GM18909 (cell line): Measurements from ENCODE around the gene DNAJA2.
"Not testable (repeated sequence)": the region's sequence is repeated elsewhere in the genome, so short reads cannot be mapped to it uniquely, and the experiment has no call there.

Experiments used
- ATAC-seq: cut with Tn5 transposase; IDR thresholded peaks from one replicate; pipeline ENCODE4 v1.9.1; 2021; ENCODE audit warnings: mild to moderate bottlenecking; ENCODE audit not compliant: unreplicated experiment, poor library complexity

DNAJA2 gene

DNA sequence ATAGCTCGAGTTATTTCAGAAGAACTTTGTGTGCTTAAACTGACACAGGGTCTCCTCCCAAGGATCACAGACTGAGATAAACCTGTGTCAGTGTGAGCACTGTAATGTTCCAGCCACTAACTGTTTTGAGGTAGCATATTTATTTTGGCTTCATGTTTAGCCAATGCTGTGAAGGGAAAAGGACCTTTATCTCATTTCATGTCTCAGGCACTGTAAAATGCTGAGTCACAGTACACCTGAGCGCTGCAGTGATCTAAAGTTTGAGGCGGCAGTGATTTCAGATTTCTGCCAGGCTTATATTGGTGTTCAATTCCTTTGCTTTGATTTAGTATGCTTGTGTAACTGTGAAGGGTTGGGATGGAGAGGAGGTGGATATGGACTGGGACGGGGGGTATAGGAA is 3.1 kb upstream of the DNAJA2 start:
- no peak for ATAC-seq

DNA sequence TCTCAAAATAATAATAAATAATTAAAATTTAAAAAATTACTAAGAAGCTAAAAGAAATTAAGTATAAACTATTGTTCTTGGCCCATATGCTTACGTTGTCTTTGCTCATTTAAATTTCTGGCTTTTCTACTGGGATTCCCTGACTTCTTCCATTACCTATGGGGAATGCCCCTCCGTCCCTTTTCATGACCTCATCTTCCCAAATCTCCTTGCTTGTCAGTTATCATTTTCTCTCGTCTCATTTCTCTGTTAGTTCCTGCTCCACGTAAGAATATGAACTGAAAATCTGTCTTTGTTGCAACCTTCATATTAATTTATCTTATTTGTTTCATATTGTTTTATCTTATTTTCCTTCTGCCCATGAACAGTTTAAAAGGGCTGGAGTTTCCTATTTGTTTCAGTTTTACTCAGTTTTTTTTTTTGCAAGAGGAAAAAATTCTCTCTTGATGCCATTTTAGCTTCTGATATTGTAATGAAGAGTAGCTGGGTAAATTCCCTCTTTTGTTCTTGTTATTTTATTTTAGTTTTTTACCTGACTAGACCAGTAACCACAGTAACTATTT is 2.5 kb upstream of the DNAJA2 start:
- ATAC-seq = no peak

DNA sequence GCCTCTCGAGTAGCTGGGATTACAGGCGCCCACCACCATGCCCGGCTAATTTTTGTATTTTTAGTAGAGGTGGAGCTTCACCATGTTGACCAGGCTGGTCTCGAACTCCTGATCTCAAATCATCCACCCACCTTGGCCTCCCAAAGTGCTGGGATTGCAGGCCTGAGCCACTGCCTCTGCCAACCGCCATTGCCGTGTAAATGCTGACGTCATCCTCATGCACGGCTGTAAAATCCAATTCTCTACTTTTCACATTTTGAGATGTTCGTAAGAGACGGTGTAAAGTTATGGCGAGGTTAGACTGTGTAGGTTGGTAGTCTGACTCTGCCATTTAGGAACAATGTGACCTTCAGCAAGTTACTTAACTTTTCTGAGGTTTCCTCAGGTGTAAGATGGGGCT is 1.7 kb upstream of the DNAJA2 start:
- ATAC-seq = no peak

DNA sequence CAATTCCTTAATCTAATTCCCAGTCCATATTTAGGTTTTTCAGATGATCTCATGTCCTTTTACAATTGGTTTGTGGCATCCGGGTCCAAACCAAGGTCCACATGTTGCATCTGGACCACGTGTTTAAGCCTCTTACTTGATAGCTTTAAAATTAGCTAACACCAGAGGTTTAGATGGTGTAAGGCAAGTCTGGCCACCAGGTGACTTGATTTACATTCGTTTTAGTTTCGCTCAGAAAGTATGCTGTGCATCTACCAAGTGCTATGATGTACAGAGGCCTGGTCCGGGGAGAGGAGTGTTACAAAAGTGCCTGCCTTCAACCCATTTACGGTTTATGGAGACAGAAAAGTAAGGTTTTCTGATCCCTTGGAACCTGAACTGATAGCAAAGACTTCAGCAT is 878 bp upstream of the DNAJA2 start:
- no peak for ATAC-seq

DNA sequence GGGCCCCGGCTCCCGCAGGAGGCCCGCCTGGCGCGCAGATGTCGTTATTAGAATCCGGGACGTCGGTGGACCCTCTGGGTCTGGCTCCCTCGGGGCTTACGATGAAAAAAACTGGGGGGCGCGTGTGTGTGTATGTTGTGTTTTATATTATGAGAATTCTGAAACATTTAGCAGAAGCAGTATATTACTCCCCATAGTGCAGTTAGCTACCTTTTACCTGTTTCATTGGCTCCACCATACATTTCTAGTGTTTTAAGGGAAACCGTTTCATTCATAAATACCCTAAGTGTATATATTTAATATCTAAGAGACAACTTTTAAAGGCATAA is 486 bp upstream of the DNAJA2 start:
- no peak for ATAC-seq

DNA sequence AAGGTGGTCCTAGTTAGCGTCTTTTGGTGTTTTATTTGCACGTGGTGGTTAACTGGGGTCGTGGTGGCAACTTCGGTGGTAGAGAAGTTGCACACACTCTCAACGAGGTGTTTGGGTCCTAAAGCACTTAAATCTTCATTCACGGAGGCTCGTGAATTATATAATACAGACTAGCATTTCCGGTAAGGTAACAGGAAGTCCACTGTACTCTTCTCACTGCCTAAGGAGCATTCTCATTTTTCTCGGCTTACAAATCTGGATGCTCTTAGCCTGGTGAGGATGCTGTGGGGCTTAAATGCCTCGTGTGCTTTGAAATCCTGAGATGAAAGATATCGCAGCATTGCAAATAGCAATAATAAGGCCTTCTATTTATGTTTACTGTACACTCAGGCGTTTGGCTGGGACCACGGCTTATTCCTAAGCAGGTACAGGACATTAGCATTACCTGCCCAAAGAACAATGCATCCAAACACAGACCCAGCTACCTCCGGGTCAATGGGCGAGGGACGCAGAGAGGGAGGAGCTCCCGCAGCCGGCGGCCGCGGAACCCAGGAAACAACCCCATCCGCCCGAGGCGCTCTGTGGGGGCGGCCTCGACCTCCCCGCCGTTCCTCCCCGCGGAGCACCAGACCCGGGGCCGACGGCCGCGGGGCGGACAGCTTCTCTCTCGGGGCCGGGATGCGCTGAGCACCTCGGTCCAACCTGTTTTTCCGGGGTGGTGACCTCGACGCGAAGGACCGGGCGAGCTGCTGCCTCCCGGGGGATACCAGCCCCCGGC is 856 bp downstream of the DNAJA2 start:
- ATAC-seq = peak; percentile 47

DNA sequence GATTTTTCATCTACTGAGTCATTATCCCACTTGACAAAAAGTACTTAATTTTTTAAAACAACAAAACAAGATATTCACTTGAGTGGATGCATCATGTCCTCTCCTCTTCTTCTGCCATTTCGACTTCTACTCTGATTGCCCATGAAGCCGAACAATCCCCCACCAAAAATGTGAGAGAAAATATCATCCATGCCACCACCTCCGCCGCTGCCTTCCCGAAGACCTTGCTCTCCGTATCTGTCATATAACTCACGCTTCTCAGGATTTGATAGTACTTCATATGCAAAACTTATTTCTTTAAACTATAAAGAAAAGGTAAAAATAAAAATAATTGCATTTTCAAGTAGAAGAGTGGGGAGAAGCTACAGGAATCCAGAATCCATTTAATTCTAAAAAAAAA is 2.2 kb downstream of the DNAJA2 start:
- no peak for ATAC-seq

DNA sequence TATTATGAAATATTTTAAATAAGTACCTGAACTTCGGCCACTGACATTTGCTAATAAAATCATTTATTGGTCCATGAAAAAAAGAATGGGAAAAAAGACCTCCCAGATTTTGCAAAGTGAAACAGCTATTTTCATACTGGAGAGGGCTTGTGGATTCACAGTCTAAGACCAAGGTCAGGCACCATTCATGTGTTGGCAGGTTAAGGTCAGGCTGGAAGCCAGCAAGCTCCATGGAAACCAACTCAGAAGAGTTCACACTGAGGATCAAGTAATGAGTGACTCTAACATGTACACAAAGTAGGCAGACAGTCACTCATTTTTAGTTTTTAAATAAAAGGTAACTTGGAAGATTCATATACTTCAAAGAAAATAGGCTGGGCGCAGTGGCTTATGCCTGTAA is 3.4 kb downstream of the DNAJA2 start:
- ATAC-seq = no peak

DNA sequence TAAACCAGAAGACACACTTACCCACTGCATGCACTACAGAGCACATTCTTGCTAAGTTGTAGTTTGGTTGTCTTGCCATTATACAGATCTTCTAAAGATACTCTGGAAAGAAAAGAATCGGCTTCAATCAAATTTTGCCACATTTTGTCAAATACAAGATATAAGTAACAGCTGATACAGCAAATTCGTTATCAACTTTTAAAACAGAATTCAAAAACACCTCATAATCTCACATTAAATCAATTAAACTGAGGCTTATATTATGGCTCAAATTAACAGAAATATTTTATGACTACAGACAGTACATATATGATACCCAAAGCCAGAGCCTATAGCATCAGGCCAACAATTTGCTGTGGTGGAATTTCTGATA is 5.4 kb downstream of the DNAJA2 start:
- no peak for ATAC-seq

DNA sequence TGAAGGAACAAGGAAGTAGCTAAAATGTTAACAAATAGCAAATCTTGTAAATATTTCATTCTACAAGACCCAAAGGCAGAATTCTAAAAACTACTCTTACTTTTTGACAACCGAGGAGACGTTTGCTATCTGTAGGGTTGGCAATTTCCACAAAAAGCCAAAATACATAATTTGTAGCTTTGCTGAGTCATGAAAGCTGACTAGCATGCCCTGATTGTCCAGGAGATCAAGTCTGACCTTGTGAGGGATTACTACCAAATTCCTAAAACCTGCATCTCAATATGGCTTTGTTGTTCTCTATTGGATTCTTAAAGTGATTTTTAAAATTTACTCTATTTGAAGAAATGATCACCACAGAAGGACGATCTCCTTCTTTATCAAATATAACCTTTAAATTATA is 10.8 kb downstream of the DNAJA2 start:
- no peak for ATAC-seq

DNA sequence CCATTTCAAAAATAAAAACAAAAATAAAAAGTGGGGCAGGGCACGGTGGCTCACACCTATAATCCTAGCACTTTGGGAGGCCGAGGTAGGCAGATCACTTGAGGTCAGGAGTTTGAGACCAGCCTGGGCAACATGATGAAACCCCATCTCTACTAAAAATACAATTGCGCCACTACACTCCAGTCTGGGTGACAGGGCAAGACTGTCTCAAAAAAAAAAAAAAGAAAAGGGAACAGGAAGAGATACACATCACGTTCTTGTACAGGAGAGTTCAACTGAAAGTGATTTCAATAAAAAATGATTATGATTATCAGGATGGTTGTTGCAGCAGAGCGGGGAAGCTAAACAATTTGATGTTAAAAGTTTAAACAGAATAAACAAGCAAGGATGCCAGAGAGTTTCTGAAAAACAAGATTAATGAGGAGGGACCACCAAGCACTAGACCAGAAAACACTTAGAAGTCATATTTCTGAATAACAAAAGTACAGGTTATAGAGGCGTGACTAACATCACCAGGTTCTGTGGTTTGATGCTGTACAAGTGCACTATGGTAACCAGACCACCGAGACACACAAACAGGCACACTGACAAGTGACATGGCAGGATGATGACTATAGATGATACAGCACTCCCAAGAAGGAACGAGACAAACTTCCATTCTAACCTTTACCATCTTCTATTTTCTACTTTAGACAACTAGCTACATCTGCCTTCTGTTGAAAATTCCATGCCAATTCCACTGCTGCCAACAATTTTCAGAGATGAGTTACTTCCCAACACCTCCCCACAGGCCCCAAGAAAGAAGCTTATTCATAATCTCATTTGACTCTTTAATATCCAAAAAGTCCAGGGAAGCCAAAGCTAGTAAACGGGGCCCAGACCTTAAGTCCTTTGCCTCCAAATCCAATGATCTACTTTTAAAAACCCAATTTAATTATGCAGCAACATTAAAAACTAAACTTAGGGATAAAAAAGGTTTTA is 11.8 kb downstream of the DNAJA2 start:
- no peak for ATAC-seq

DNA sequence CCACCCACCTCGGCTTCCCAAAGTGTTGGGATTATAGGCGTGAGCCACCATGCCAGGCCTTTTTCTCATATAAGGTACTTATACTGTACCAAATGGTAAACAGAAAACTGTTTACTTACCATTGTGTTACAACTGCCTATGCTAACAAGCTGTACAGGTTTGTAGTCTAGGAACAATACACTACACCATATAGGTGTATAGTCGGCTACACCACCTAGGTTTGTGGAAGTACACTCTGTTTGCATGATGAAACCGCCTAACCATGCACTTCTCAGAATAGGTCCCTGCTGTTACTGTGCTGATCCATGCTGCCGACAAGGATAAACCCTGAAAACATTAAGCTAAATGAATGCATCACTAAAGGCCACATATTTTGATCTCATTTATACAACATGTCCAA is 18.9 kb downstream of the DNAJA2 start:
- ATAC-seq = no peak

DNA sequence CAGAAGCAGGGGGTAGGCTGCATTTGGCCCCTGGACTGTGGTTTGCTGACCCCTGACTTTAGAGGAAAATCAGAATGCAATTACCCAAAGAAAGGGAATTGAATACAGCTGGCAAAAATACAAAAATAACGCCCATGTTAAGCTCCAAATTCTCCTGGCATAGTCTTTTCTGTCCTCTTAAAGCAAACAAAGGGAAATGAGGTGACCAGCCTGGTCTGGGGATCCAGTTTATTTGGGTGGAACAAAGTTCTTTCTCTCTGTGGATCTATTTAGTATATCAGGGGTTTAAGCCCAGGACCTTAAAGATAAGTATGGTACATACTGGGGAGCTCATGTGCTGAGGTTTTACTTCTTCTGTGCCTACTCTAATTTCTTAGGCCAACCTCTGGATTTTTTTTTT is 23.5 kb downstream of the DNAJA2 start:
- ATAC-seq = no peak

DNA sequence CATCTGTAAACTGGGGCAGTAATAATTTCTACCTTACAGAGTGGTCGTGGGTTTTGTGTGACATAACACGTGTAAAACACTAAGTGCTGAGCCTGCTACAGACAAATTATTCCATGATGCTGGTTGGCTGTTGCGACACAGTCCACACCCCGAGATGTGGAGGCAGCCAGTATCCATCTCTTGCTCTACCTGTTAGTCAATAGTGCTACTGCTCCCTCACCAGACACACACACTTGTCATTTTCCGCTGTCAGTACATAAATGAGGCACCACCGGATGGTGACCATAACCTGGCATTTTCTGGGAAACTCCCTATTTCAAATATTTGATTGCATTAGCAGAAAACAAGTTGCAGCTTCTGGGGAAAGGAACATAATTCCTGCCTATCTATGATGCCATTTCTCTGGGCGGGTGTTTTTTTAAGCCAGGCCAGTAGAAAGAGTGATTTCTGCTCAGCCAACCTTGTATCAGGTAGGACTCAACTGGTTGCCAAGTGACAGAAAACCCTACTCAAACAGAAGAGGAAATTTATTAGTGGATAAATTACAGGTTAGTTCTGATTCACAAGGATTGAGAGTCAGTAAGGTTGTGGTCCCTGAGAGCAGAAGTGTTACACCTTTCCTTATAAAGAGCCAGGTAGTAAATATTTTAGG is 24.1 kb downstream of the DNAJA2 start:
- ATAC-seq = no peak

DNA sequence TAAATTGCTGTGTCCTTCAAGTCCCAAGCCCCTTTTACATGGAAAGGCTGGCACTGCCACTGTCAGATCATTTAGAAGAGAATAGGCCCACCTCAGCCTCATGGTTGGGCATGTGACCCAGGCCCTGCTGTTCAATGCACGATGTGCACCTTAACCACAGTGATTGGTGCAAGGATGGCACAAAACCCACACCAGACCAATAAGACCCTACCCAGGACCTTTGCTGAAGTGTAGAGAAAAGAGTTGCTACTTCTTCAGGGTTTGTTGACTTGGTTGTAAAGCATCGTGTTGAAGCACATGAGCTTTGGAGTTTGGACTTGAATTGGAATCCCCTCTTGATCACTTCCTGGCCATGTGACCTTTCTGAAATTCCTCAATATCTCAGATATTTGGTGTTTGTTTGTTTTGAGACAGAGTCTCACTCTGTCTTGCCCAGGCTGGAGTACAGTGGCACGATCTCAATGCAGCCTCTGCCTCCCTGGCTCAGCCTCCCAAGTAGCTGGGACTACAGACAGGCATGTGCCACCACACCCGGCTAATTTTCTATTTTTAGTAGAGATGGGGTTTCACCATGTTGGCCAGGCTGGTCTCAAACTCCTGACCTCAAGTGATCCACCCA is 24.8 kb downstream of the DNAJA2 start:
- no peak for ATAC-seq

DNA sequence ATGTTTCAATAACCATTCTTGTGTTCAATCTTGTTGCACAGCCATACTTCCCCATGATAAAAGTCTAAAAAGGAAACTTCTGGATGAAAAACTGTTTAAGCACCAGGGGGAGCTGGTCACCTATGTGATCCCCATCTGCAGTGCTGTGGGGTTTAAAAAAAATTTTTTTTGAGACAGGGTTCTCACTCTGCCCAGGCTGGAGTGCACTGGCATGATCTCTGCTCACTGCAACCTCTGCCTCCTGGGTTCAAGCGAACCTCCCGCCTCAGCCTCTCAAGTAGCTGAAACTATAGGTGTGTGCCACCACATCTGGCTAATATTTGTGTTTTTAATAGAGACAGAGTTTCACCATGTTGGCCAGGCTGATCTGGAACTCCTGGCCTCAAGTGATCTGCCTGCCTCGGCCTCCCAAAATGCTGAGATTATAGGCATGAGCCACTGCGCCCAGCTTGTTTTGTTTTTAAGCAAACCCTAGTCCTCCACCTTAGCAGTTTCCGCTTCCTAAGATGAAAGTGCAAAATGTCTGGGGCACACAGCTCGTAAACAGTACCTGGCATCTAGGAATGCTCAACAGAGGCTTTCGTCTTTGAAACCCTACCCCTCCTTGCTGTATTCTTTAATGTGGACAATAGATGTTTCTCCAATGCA is 25.4 kb downstream of the DNAJA2 start:
- peak; percentile 81 for ATAC-seq

DNA sequence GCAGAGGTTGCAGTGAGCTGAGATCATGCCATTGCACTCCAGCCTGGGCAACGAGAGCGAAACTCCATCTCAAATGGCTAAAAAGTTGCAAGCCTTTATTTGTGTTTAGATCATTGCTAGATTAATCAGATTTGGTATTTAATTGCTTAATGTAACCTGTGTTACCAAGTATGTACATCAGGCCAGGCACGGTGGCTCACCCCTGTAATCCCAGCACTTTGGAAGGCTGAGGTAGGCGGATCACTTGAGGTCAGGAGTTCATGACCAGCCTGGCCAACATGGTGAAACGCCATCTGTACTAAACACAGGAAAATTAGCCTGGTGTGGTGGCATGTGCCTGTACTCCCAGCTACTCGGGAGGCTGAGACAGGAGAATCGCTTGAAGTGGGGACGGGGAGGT is 28.8 kb downstream of the DNAJA2 start:
- not testable (repeated sequence) for ATAC-seq

DNA sequence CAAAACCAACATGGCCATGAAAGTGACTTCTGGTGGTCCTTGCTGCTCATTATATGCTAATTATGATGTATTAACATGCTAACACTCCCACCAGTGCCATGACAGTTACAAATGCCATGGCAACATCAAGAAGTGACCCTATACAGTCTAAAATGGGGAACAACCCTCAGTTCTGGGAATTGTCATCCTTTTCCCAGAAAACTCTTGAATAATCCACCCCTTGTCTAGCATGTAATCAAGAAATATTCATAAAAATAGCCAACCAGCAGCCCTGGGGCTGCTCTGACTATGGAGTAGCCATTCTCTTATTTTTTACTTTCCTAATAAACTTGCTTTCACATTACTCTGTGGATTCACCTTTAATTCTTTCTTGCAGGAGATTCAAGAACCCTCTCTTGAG is 35.9 kb downstream of the DNAJA2 start:
- ATAC-seq = no peak

DNA sequence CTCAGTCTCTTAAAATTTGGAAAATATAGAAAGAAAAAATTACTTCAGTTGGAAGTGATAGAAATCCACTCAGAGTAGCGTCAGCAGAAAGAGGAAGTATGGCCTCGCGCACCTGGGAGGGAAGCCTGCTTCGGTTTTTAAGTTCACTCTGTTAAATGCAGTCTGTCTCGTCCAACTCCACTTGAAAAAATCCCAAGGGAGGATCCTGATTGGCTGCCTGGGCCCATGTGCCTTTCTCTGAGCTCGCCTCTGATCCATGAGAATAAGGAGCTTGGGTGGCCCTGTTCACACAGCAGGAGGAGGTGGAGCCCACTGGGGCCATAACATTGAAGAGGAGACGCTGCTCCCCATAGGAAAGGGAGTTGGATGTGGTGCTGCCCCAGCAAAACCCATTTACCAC is 40.7 kb downstream of the DNAJA2 start:
- no peak for ATAC-seq

DNA sequence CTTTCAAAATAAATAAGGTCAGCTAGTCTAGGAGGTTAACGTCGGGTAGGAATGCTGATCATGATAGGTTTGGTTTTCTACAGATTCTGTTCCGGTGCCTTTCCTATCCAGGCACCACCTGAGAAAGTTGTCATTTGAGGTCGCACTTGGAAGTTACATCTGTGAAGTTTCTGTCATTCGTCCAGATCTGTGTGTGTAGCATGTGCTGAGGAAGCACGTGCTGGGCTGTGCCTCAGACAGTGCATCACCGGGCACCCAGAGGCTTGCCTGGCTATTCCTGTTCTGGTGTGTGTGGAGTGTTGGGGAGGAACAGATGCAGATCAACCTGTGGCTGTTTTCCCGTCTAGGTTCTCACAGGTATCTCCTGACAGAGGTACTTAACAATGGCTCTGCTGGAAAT is 42.6 kb downstream of the DNAJA2 start:
- no peak for ATAC-seq
